ENCODE data around the gene SRBD1.

DNA sequence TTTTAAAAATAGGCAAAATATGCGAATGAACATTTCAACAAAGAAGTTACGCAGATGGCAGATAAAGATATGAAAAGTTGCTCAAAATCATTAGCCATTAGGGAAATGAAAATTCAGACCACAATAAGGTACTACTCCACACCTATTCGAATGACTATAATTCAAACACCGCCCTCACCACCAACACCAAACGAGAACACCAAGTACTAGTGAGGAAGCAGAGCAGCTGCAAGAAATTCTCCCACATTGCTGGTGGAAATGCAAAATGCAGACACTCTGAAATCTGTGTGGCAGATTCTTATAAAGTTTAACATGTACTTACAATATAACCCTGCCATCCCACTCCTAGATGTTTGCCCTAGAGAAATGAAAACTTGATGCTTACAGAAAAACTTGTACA is 23.2 kb upstream of the SRBD1 start:
- TF ChIP-seq, protein P1, sequence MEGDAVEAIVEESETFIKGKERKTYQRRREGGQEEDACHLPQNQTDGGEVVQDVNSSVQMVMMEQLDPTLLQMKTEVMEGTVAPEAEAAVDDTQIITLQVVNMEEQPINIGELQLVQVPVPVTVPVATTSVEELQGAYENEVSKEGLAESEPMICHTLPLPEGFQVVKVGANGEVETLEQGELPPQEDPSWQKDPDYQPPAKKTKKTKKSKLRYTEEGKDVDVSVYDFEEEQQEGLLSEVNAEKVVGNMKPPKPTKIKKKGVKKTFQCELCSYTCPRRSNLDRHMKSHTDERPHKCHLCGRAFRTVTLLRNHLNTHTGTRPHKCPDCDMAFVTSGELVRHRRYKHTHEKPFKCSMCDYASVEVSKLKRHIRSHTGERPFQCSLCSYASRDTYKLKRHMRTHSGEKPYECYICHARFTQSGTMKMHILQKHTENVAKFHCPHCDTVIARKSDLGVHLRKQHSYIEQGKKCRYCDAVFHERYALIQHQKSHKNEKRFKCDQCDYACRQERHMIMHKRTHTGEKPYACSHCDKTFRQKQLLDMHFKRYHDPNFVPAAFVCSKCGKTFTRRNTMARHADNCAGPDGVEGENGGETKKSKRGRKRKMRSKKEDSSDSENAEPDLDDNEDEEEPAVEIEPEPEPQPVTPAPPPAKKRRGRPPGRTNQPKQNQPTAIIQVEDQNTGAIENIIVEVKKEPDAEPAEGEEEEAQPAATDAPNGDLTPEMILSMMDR (conservative IDR thresholded peaks at IDR 0.05 in 1 of 2, IDR thresholded peaks at IDR 0.05 in 1 of 2; ENCODE audit: extremely low read depth in 1 of 2, insufficient read depth in 1 of 2, low read depth in 1 of 2, low read length in 2 of 2): no peak
- TF ChIP-seq EZH2 (IDR thresholded peaks at IDR 0.05; ENCODE audit: borderline replicate concordance, low read length): no peak
